ENCODE measurements around the gene E2F4. TPM values are rescaled to one million over a fixed set of nuclear protein-coding genes. Genes with fewer than 3 reads are reported as not detected.
A peak's percentile ranks its signal among the peaks of the same experiment; 100 is the strongest.

E2F4 gene
- total and polyA plus RNA-seq, 2 donors (not counting 1 experiment from before 2014, with no cell fraction given): 106 to 188 TPM

- no peaks in the 10 kb centered on the region for H3K9me3 Mint-ChIP-seq (ENCODE audit: insufficient read depth)
- H3K4me1 Mint-ChIP-seq: peaks cover 29% of the 10 kb centered on the region
- Histone ChIP-seq H3K4me3 (ENCODE audit: control extremely low read depth in 1 of 5, extremely low read depth in 1 of 5, insufficient read depth in 1 of 5, low read depth in 2 of 5, low read length in 4 of 5) (no peak overlapping the region), H3K4me2 (replicated peaks; ENCODE audit: low read depth, low read length, poor library complexity, severe bottlenecking) (no peak overlapping the region), H3K36me3 (replicated peaks in 1 of 2; ENCODE audit: control extremely low read depth in 1 of 2, control insufficient read depth in 1 of 2, extremely low read depth in 1 of 2, insufficient read depth in 2 of 2, low read length in 1 of 2) (peaks cover 0 to 65% of the 10 kb centered on the region in 2 experiments), H3K27me3 (replicated peaks in 1 of 4; ENCODE audit: control extremely low read depth in 1 of 4, control insufficient read depth in 3 of 4, insufficient read depth in 4 of 4, low read length in 3 of 4) (no peaks in the 10 kb centered on the region), H4K20me1 (ENCODE audit: control insufficient read depth, insufficient read depth, low read length, poor library complexity, severe bottlenecking) (peaks cover 47% of the 10 kb centered on the region), H3K27ac (ENCODE audit: low read length in 2 of 2) (no peak overlapping the region), H3K4me1 (ENCODE audit: control insufficient read depth in 2 of 2, insufficient read depth in 2 of 2, low read length in 2 of 2) (peaks cover 12 to 16% of the 10 kb centered on the region in 2 donors), H3K9ac (ENCODE audit: low read length) (no peak overlapping the region), H3K9me3 (ENCODE audit: control extremely low read depth in 1 of 3, control insufficient read depth in 2 of 3, insufficient read depth in 1 of 3, low read length in 2 of 3) (no peaks in the 10 kb centered on the region), H2AFZ (ENCODE audit: insufficient read depth, low read depth, low read length, poor library complexity, severe bottlenecking) (no peak overlapping the region), H3K79me2 (ENCODE audit: control insufficient read depth, insufficient read depth, low read length) (peaks cover 28% of the 10 kb centered on the region)
- DNase-seq: no peak
- no peak overlapping the region for H3K4me3 Mint-ChIP-seq
- no peak for TF ChIP-seq EZH2 (IDR thresholded peaks at IDR 0.05; ENCODE audit: borderline replicate concordance, insufficient read depth, low read depth, low read length, poor library complexity, severe bottlenecking)
- TF ChIP-seq CTCF (IDR thresholded peaks at IDR 0.05): no peak
- ATAC-seq (ENCODE audit: low read depth): no peak
- 90% methylated on average over 6 of the region's 6 CpGs for WGBS (ENCODE audit: insufficient coverage)
- no peaks in the 10 kb centered on the region for H3K27me3 Mint-ChIP-seq
- intact Hi-C loops (cut with micrococcal nuclease): no loop called here
- H3K27ac Mint-ChIP-seq: no peak overlapping the region
- POLR2A ChIA-PET: interaction anchor here (0.6 kb wide), 1 partner anchor 20 kb away, joined by 3 read pairs; no protein-coding TSS in a partner anchor
- CTCF ChIA-PET: interaction anchor here (0.7 to 1.2 kb wide), 7 partner anchors 10 to 245 kb away, joined by 3 to 4 read pairs (median 3); no protein-coding TSS in a partner anchor
Measured at GRCh38 chr16:67197704-67198103, 5.7 kb downstream of the E2F4 start.

- Mint-ChIP-seq H3K27ac (peak overlapping the region; percentile 37), H3K4me1 (peaks cover 24% of the 10 kb centered on the region), H3K27me3 (no peaks in the 10 kb centered on the region), H3K4me3 (no peak overlapping the region), H3K9me3 (ENCODE audit: insufficient read depth) (no peaks in the 10 kb centered on the region)
- TF ChIP-seq CTCF (IDR thresholded peaks at IDR 0.05) (peak; percentile 28), EZH2 (IDR thresholded peaks at IDR 0.05; ENCODE audit: borderline replicate concordance, insufficient read depth, low read depth, low read length, poor library complexity, severe bottlenecking) (no peak)
- intact Hi-C loops (cut with micrococcal nuclease): no loop called here
- H4K20me1 ChIP-seq (ENCODE audit: control insufficient read depth, insufficient read depth, low read length, poor library complexity, severe bottlenecking): peaks cover 41% of the 10 kb centered on the region
- H3K4me2 ChIP-seq (replicated peaks; ENCODE audit: low read depth, low read length, poor library complexity, severe bottlenecking): no peak overlapping the region
- H3K4me1 ChIP-seq (ENCODE audit: control insufficient read depth in 2 of 2, insufficient read depth in 2 of 2, low read length in 2 of 2): peaks cover 7 to 10% of the 10 kb centered on the region in 2 donors
- H3K9ac ChIP-seq (ENCODE audit: low read length): no peak overlapping the region
- POLR2A ChIA-PET: interaction anchor here (0.6 kb wide), 1 partner anchor 19 kb away, joined by 3 read pairs; no protein-coding TSS in a partner anchor
- no peak overlapping the region for H3K4me3 ChIP-seq (ENCODE audit: control extremely low read depth in 1 of 5, extremely low read depth in 1 of 5, insufficient read depth in 1 of 5, low read depth in 2 of 5, low read length in 4 of 5)
- peaks cover 0 to 71% of the 10 kb centered on the region in 2 experiments for H3K36me3 ChIP-seq (replicated peaks in 1 of 2; ENCODE audit: control extremely low read depth in 1 of 2, control insufficient read depth in 1 of 2, extremely low read depth in 1 of 2, insufficient read depth in 2 of 2, low read length in 1 of 2)
- H3K27me3 ChIP-seq (replicated peaks in 1 of 4; ENCODE audit: control extremely low read depth in 1 of 4, control insufficient read depth in 3 of 4, insufficient read depth in 4 of 4, low read length in 3 of 4): no peaks in the 10 kb centered on the region
- 71% methylated on average over 7 of the region's 12 CpGs for WGBS (ENCODE audit: insufficient coverage)
- no peak overlapping the region for H2AFZ ChIP-seq (ENCODE audit: insufficient read depth, low read depth, low read length, poor library complexity, severe bottlenecking)
- CTCF ChIA-PET: interaction anchor here (0.8 to 1.2 kb wide), 5 partner anchors 10 to 221 kb away, joined by 3 read pairs; no protein-coding TSS in a partner anchor
- peaks cover 23% of the 10 kb centered on the region for H3K79me2 ChIP-seq (ENCODE audit: control insufficient read depth, insufficient read depth, low read length)
- peak; percentile 39 for ATAC-seq (ENCODE audit: low read depth)
- H3K27ac ChIP-seq (ENCODE audit: low read length in 2 of 2): no peak overlapping the region
- DNase-seq: peak; percentile 51
- H3K9me3 ChIP-seq (ENCODE audit: control extremely low read depth in 1 of 3, control insufficient read depth in 2 of 3, insufficient read depth in 1 of 3, low read length in 2 of 3): no peaks in the 10 kb centered on the region
Measured at GRCh38 chr16:67198238-67198734, 6.3 kb downstream of the E2F4 start.
